ENCODE data around the gene MSI2. TPM values are rescaled to one million over a fixed set of nuclear protein-coding genes. Genes with fewer than 3 reads are reported as not detected.

MSI2 gene
- total and polyA plus RNA-seq, 9 of the 15 experiments (the other 6 are each of a cell fraction or from before 2014, with no cell fraction given), result 4.6 to 61.8 (median 42.4) TPM

DNA sequence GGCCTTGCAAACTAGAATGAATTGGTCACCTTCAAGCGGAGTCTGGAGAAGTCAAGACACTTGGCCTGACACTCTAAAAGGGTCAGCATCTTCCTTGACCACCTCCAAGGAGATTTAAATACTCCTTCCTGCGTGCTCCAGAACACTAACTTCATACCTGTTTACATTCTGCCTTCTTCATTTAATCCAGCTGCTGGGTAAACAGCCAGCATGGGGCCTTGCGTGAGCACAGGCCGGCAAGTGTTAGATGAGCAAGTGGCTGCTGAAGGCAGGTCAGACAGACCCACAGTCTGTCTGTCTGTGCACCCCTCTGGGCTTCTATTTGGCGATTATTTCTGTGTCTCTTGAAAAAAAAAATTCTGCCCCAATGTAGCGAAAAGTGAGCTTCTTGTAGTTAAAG, 153.8 kb downstream of the MSI2 start:
- H3K27me3 ChIP-seq (ENCODE audit: control insufficient read depth in 2 of 2, insufficient read depth in 2 of 2, low read length in 2 of 2), result no peaks in the 10 kb centered on the region
- in situ Hi-C loops (cut with MboI), result no loop called here
- no peak for FAIRE-seq
- intact Hi-C loops (cut with micrococcal nuclease), result no loop called here
- H3K79me2 ChIP-seq (ENCODE audit: control insufficient read depth, insufficient read depth, low read length), result peaks cover 16% of the 10 kb centered on the region
- no TSS peak for BruUV-seq (replicated peaks)
- no peak for ATAC-seq
- ChIA-PET CTCF (ENCODE audit: low intra/inter-chr PET ratio) (no interaction called here), POLR2A (interaction anchor here (0.7 kb wide), 1 partner anchor 34 kb away, joined by 3 read pairs; no protein-coding TSS in a partner anchor)
- H3K9me1 ChIP-seq (ENCODE audit: control insufficient read depth, insufficient read depth, low read length), result no peaks in the 10 kb centered on the region
- no peak overlapping the region for H2AFZ ChIP-seq (ENCODE audit: low read depth, low read length)
- H3K9ac ChIP-seq (ENCODE audit: insufficient read depth in 1 of 2, low read depth in 2 of 2, low read length in 2 of 2), result no peak overlapping the region
- 0 out of 3 replicates have a peak, but pooled peaks cover 4% of the 10 kb centered on the region for H3K36me3 ChIP-seq (ENCODE audit: control insufficient read depth, insufficient read depth, low read length)
- no peak overlapping the region for H3K4me2 ChIP-seq (ENCODE audit: insufficient read depth, low read length)
- no peak for DNase-seq (ENCODE audit: extremely low read depth in 1 of 4, low spot score in 3 of 4)
- H3K9me3 ChIP-seq (replicated peaks; ENCODE audit: control insufficient read depth, insufficient read depth, low read depth, low read length), result no peaks in the 10 kb centered on the region
- H3K4me1 ChIP-seq (replicated peaks in 1 of 2; ENCODE audit: control insufficient read depth in 2 of 2, insufficient read depth in 2 of 2, low read length in 2 of 2), result peaks cover 15 to 16% of the 10 kb centered on the region in 2 experiments
- no peak overlapping the region for H3K4me3 ChIP-seq
- WGBS (ENCODE audit: insufficient coverage, low coverage, missing lambda C conversion rate), result 82% methylated on average over 6 of the region's 6 CpGs
- H4K20me1 ChIP-seq (replicated peaks; ENCODE audit: control insufficient read depth, insufficient read depth, low read length), result no peaks in the 10 kb centered on the region
- H3K27ac ChIP-seq (ENCODE audit: extremely low read depth, low read depth, low read length), result no peak overlapping the region
- TF ChIP-seq E2F1 (CRISPR knock-in tag; IDR thresholded peaks at IDR 0.05) (no peak), RHOXF2B (CRISPR knock-in tag; conservative IDR thresholded peaks at IDR 0.05) (no peak), ZC3H4 (CRISPR knock-in tag; IDR thresholded peaks at IDR 0.05; ENCODE audit: borderline replicate concordance) (no peak), NUFIP1 (IDR thresholded peaks at IDR 0.05; ENCODE audit: partially characterized antibody) (no peak), PHF21A (IDR thresholded peaks at IDR 0.05; ENCODE audit: borderline replicate concordance, low read depth) (no peak), ZNF24 (IDR thresholded peaks at IDR 0.05) (no peak), GABPB2 (CRISPR knock-in tag; conservative IDR thresholded peaks at IDR 0.05) (no peak), GATAD2B (IDR thresholded peaks at IDR 0.05; ENCODE audit: borderline replicate concordance) (no peak), L3MBTL2 (IDR thresholded peaks at IDR 0.05) (no peak), CREB3L1 (IDR thresholded peaks at IDR 0.05; ENCODE audit: borderline replicate concordance, low read depth) (no peak), HDAC6 (IDR thresholded peaks at IDR 0.05; ENCODE audit: low read depth, low read length) (no peak), ZNF75A (CRISPR knock-in tag; IDR thresholded peaks at IDR 0.05) (no peak)
- TF ChIP-seq, protein P1, sequence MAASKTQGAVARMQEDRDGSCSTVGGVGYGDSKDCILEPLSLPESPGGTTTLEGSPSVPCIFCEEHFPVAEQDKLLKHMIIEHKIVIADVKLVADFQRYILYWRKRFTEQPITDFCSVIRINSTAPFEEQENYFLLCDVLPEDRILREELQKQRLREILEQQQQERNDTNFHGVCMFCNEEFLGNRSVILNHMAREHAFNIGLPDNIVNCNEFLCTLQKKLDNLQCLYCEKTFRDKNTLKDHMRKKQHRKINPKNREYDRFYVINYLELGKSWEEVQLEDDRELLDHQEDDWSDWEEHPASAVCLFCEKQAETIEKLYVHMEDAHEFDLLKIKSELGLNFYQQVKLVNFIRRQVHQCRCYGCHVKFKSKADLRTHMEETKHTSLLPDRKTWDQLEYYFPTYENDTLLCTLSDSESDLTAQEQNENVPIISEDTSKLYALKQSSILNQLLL (CRISPR knock-in tag; IDR thresholded peaks at IDR 0.05; ENCODE audit: borderline replicate concordance), result no peak
- TF ChIP-seq, protein P2, sequence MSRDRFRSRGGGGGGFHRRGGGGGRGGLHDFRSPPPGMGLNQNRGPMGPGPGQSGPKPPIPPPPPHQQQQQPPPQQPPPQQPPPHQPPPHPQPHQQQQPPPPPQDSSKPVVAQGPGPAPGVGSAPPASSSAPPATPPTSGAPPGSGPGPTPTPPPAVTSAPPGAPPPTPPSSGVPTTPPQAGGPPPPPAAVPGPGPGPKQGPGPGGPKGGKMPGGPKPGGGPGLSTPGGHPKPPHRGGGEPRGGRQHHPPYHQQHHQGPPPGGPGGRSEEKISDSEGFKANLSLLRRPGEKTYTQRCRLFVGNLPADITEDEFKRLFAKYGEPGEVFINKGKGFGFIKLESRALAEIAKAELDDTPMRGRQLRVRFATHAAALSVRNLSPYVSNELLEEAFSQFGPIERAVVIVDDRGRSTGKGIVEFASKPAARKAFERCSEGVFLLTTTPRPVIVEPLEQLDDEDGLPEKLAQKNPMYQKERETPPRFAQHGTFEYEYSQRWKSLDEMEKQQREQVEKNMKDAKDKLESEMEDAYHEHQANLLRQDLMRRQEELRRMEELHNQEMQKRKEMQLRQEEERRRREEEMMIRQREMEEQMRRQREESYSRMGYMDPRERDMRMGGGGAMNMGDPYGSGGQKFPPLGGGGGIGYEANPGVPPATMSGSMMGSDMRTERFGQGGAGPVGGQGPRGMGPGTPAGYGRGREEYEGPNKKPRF (IDR thresholded peaks at IDR 0.05; ENCODE audit: low read depth, low read length), result no peak
- TF ChIP-seq, protein P3, sequence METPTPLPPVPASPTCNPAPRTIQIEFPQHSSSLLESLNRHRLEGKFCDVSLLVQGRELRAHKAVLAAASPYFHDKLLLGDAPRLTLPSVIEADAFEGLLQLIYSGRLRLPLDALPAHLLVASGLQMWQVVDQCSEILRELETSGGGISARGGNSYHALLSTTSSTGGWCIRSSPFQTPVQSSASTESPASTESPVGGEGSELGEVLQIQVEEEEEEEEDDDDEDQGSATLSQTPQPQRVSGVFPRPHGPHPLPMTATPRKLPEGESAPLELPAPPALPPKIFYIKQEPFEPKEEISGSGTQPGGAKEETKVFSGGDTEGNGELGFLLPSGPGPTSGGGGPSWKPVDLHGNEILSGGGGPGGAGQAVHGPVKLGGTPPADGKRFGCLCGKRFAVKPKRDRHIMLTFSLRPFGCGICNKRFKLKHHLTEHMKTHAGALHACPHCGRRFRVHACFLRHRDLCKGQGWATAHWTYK (CRISPR knock-in tag; IDR thresholded peaks at IDR 0.05), result no peak

Measured in K562 (cell line).